DMS114 treated with DMSO at 0.1 percent for 48 hours (cell line): ENCODE measurements around the gene RAPGEF3.

Experiments
- DNase-seq: peaks from one replicate; lab custom pipeline; 2025; ENCODE audit not compliant: unreplicated experiment; lab: John Stamatoyannopoulos, UW

Gene RAPGEF3

GRCh38 chr12:47777741-47778558, 19.3 kb upstream of the RAPGEF3 start:
- no peak for DNase-seq

- no peak for DNase-seq
Measured at GRCh38 chr12:47777151-47777550, 18.5 kb upstream of the RAPGEF3 start.

DNA sequence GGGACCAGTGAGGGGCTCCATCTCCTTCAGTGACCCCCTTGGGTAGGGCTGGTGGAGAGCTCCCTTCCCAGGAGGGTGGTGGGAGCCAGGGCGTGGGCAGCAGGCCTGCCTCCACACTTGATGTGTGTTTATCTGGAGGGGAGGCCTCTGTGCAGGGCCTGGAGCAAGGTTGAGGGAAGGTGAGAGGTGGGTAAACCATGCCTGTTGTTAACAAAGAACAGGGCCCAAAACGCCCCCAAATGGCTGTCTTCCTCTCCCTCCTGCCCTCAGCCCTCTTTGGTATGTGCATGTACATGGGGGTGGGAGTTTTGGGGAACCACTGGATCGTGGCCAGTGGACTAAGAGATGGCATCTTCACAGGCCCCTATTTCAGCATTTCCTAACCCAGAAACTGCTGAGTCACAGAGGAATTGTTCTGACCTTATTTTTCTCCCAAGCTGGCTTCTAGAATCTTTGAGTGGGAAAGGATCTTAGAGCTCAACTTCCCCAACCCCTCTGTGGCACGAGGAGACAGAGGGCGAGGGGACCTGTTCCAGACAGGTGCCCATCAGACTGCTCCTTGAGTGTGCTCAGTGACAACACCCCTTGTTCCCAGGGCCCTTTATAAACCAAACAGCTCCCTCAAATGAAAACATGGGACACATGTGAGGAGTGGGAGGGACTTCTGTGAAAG, 17.9 kb upstream of the RAPGEF3 start:
- no peak for DNase-seq

GRCh38 chr12:47775100-47775911, 16.6 kb upstream of the RAPGEF3 start:
- DNase-seq: no peak

GRCh38 chr12:47774663-47775062, 16.0 kb upstream of the RAPGEF3 start:
- DNase-seq: no peak

DNA sequence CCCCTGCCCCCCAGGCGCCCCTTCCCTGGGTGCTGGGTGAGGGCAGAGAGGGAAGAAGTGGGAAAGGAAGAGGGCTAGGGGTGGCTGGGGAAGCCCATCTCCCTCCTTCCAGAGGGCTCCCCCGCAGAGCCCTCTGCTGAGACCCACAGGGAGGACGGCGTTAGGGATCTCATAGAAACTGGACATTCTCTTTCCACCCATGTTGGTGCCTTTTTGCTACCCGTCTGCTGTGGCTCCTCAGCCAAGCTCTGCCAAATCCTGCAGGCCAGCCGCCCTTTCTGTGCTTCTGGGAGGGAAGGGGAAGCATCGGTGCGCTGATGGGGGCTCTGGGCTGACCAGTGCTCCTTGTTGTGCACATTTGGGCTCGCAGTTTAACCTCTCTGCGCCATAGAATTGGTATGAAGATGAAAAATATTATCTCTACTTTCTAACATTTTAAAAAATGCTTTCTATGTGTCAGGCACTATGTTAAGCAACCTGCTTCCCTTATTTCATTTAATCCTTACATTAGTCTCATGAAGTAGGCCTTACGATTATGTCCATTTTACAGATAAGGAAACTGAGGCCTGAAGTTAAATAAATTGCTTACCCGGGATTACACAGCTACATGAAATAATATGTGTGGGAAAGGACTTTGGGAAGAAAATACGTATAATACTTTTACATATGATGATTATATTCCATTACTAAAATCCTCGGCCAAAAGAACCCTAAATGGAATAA, 15.3 kb upstream of the RAPGEF3 start:
- DNase-seq: no peak

DNA sequence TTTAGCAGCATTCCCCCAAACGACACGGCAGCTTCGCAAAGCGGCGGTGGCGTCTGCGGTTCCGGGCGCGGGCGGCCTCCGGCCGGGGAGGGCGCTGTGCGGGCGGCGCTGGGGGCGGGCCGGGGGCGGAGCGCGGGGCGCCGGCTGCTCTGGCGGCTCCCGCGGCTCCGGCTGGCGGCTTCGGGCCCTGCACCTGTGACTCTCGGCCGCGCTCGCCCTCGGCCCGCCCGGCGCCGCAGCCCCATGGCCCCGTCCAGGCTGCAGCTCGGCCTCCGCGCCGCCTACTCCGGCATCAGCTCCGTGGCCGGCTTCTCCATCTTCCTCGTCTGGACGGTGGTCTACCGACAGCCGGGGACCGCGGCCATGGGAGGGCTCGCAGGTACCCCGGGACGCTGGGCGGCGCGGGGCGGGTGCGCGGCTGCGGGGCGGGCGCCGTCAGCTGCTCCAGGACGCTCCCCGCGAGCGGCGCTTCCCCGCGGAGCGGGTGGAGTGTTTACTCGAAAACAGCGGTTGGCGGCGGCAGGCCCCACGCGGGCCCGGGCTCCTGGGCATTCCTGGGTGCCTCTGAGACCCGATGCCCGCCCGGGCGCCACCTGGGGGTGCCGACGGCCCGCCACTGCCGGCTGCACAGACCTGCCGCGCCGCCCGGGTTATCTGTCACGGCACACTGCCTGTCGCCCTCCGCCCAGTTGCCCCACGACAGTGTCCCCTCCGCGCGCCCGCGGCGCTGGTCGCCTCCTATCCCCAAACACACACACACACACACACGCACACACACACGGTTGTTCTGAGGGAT, 14.6 kb upstream of the RAPGEF3 start, which contains the start of gene SLC48A1:
TSS of gene SLC48A1 (plus strand) at position 177 of the 796 bp plus-strand sequence. CDS start at position 244, 67 bp downstream.
- peak; percentile 38 for DNase-seq

DNA sequence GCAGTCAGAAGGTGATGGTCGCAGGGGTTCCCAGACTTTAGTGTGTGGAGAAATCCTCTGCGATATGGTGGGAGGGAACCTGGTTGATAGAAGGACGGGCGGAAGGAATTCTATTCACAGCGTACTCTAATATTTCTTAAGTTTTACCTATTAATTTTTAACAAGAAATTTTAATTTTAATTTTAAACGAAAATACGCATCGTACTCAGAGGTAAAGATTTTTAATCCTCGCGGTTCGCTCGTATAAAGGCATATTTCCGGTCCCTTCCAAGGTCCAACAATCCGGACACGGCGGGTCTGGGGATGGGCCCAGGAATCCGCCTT, 14.0 kb upstream of the RAPGEF3 start:
- DNase-seq: no peak

GRCh38 chr12:47772094-47772660, 13.5 kb upstream of the RAPGEF3 start:
- DNase-seq: no peak

DNA sequence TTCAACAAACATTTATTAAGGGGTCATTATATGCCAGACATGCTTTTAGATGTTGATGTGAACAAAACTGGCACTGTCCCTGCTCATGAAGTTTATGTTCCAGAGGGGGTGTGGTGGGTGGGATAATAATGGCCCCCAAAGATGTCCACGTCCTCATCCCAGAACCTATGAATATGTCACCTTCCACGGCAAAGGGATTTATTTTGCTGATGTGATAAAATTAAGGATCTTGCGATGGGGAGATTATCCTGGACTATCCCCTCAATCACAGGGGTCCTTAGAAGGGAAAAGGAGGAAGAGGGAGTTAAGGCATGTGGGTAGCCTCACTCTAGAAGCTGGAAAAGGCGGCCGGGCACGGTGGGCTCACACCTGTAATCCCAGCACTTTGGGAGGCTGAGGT, 12.6 kb upstream of the RAPGEF3 start:
- no peak for DNase-seq

- DNase-seq: no peak
Measured at GRCh38 chr12:47770086-47770726, 11.5 kb upstream of the RAPGEF3 start.

DNA sequence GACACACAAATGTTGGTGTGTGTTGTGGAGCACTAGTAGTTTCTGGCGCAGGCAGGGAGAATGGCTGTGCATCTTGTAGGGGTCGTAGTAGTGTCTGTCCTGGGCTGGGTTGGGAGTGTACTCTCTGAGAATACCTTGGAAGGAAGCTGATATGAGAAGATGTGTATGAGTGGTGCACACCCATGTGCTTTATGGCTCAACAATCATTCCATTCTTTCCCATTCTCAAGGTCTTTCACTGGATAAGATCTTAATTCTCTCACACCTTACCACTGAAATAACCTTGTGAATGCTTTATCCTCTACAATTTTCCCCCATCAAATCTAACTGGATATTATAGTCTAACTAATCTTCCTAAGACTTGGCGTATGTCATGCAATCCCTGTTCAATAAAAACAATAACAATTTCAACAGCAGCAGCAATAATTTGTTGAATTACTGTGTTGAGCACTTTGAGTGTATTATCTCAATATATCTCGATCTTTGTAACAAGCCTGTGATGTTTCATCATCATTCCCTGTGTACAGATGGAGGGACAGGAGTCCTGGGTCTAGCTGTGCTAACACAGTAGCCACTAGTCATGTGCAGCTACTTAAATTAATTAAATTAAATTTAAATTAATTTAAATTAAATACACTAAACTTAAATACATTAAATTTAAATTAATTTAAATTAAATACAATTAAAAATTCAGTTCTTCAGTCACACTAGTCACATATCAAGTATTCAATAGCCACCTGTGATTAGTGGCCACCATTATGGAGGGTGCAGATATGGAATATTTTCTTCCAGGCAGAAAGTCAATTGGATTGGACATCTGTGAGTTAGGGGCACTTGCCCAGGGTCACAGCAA, 10.8 kb upstream of the RAPGEF3 start:
- no peak for DNase-seq

DNA sequence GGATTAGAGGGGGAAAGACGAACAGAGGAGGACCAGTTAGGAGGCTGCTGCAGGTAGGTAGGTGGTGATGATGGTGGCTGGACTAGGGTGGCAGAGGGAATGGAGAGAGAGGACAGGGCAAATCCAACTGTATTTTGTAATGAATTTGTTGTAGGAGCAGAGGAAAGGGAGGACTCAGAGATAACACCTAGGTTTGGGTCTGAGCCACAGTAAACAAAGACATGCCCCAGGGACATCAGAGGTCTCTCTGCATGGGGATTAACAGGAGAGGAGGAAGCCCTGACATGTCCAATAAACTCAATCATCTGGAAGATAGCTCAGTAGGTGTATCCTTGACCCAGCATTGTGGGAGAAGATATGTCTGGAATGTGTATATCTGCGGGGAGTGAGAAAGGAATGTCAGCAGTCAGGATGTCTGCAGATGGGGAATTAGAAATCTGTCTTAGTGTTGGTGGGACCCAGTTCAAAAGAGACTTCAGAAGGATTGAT, 9.7 kb upstream of the RAPGEF3 start:
- no peak for DNase-seq

DNA sequence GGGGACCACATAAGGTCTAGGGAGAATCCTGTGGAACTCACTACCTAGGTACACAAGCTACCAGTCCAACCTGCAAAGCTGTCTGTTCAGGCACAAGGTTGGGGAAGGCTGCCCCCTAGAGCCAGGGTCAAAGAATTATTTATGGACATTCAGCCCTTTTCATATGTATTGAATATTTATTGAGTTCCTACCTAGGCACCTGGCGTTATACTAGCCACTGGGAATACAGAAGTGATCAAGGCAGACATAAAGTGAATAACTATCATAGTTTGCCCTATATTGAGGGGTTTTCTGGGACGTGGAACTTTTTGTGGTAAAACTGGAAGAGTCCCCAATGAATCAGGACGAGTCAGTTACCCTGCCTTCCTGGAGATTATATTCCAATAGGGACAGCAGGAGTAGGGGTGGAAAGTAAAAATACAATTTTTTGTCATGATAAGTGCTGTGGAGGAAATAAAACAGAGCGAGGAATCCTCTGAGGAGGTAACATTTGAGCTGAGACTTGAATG, 8.6 kb upstream of the RAPGEF3 start:
- peak; percentile 41 for DNase-seq

GRCh38 chr12:47766502-47767215, 8.0 kb upstream of the RAPGEF3 start:
- DNase-seq: no peak

DNA sequence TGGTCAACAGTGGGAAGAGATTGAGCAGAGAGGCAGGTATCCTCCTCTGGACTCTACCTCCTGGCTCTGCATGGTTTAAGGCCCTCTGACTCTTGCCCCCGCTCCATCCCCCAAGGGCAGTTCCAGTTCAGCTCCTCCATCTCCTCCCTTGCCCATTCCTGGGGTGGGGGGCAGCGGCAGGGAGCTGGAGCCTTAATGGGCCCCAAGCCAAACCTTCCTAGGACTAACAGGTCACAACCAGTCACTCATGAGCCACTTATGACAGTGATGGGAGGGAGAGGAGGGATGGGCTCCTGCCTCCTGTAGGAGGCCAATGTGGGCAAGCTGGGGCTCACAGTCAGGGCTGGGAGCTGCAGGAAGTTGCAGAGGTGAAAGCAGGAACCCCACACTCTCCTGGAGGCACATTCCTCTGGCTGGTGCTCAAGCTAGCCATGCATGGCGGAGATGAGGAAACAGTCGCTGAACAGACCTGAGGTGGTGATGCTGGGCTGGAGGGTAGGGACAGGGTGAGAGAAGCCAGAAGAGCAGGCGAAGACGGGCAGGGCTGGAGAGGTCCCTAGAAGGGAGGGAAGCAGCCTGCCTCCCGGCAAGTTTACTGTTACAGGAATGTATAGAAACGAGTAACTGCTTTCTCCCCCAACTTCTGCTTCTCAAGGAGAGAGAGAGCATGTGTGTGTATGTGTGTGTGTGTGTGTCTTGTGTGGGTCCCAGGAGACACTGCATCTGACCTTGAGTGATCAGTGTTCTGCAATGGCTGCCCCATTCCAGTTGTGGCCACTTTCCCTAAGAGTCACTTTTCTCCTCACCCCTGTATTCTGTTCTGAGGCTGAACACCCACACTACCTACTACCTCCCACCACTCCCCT, 5.0 kb upstream of the RAPGEF3 start:
- no peak for DNase-seq
